Mononuclear cell (primary cell): ENCODE data around the gene DPEP2. TPM values are rescaled to one million over a fixed set of nuclear protein-coding genes. Genes with fewer than 3 reads are reported as not detected.

Experiments
- H3K27me3 ChIP-seq: 2 replicates; pipeline ENCODE4 v1.6.0; 2011; ENCODE audit warnings: low read length, control low read depth; ENCODE audit not compliant: insufficient read depth
- H3K4me1 ChIP-seq: 2 replicates; pipeline ENCODE4 v1.5.1; 2011; ENCODE audit warnings: mild to moderate bottlenecking, low read length, control low read depth; ENCODE audit not compliant: insufficient read depth
- H3K4me3 ChIP-seq: 2 replicates; pipeline ENCODE4 v1.5.1; 2011; ENCODE audit warnings: mild to moderate bottlenecking, low read length, moderate library complexity
- H3K9me3 ChIP-seq: 2 replicates; pipeline ENCODE4 v1.5.1; 2011; ENCODE audit warnings: low read depth, mild to moderate bottlenecking, control low read depth, low read length
- total RNA-seq: library from RNA; depleted of rRNA; stranded (reverse); fragments of >200 nt; gene quantifications from one replicate; pipeline ENCODE4 v1.2.3, GENCODE V29; 2012

The DPEP2 gene
- total RNA-seq, 1 donor, result 17.2 TPM

- Histone ChIP-seq H3K9me3 (no peaks in the 10 kb centered on the region), H3K27me3 (no peaks in the 10 kb centered on the region), H3K4me3 (peak overlapping the region; percentile 62), H3K4me1 (peaks cover 20% of the 10 kb centered on the region)
Measured at GRCh38 chr16:67969254-67970039, 29.8 kb downstream of the DPEP2 start.

- no peaks in the 10 kb centered on the region for H3K27me3 ChIP-seq
- peak within 1 kb of the TSS; percentile 62 for H3K4me3 ChIP-seq
- H3K9me3 ChIP-seq, result no peaks in the 10 kb centered on the region
- peaks cover 20% of the 10 kb centered on the region for H3K4me1 ChIP-seq
Measured at GRCh38 chr16:67968400-67969253, 30.7 kb downstream of the DPEP2 start, which contains the start of gene SLC12A4. SLC12A4 (minus strand) TSS chr16:67968637; CDS start chr16:67968553, 84 bp downstream.

GRCh38 chr16:67967958-67968399 lies 31.3 kb downstream of the DPEP2 start:
- Histone ChIP-seq H3K4me3 (peak overlapping the region; percentile 62), H3K4me1 (peaks cover 20% of the 10 kb centered on the region), H3K27me3 (no peaks in the 10 kb centered on the region), H3K9me3 (no peaks in the 10 kb centered on the region)

GRCh38 chr16:67967183-67967957 lies 31.9 kb downstream of the DPEP2 start:
- no peaks in the 10 kb centered on the region for H3K27me3 ChIP-seq
- peaks cover 20% of the 10 kb centered on the region for H3K4me1 ChIP-seq
- H3K4me3 ChIP-seq, result peak overlapping the region; percentile 62
- H3K9me3 ChIP-seq, result no peaks in the 10 kb centered on the region

- peaks cover 20% of the 10 kb centered on the region for H3K4me1 ChIP-seq
- H3K27me3 ChIP-seq, result no peaks in the 10 kb centered on the region
- H3K9me3 ChIP-seq, result no peaks in the 10 kb centered on the region
- H3K4me3 ChIP-seq, result no peak overlapping the region
Measured at GRCh38 chr16:67966549-67967182, 32.6 kb downstream of the DPEP2 start.

GRCh38 chr16:67965668-67966548 lies 33.4 kb downstream of the DPEP2 start:
- Histone ChIP-seq H3K4me1 (peaks cover 20% of the 10 kb centered on the region), H3K4me3 (no peak overlapping the region), H3K9me3 (no peaks in the 10 kb centered on the region), H3K27me3 (no peaks in the 10 kb centered on the region)

- Histone ChIP-seq H3K4me3 (no peak overlapping the region), H3K9me3 (no peaks in the 10 kb centered on the region), H3K4me1 (peaks cover 20% of the 10 kb centered on the region), H3K27me3 (no peaks in the 10 kb centered on the region)
Measured at GRCh38 chr16:67964477-67965131, 34.7 kb downstream of the DPEP2 start.

GRCh38 chr16:67963662-67964321 lies 35.5 kb downstream of the DPEP2 start:
- Histone ChIP-seq H3K4me3 (no peak overlapping the region), H3K9me3 (no peaks in the 10 kb centered on the region), H3K4me1 (peaks cover 15% of the 10 kb centered on the region), H3K27me3 (no peaks in the 10 kb centered on the region)

- no peaks in the 10 kb centered on the region for H3K27me3 ChIP-seq
- H3K4me1 ChIP-seq, result peaks cover 15% of the 10 kb centered on the region
- no peak overlapping the region for H3K4me3 ChIP-seq
- H3K9me3 ChIP-seq, result no peaks in the 10 kb centered on the region
Measured at GRCh38 chr16:67963292-67963661, 36.0 kb downstream of the DPEP2 start.

GRCh38 chr16:67962135-67962534 lies 37.1 kb downstream of the DPEP2 start:
- no peaks in the 10 kb centered on the region for H3K9me3 ChIP-seq
- H3K4me1 ChIP-seq, result peaks cover 7% of the 10 kb centered on the region
- H3K4me3 ChIP-seq, result no peak overlapping the region
- H3K27me3 ChIP-seq, result no peaks in the 10 kb centered on the region

- H3K9me3 ChIP-seq, result no peaks in the 10 kb centered on the region
- peaks cover 2% of the 10 kb centered on the region for H3K4me1 ChIP-seq
- no peaks in the 10 kb centered on the region for H3K27me3 ChIP-seq
- no peak overlapping the region for H3K4me3 ChIP-seq
Measured at GRCh38 chr16:67961551-67961957, 37.7 kb downstream of the DPEP2 start.

GRCh38 chr16:67959536-67960329 lies 39.6 kb downstream of the DPEP2 start:
- Histone ChIP-seq H3K27me3 (no peaks in the 10 kb centered on the region), H3K4me1 (no peaks in the 10 kb centered on the region), H3K4me3 (no peak overlapping the region), H3K9me3 (no peaks in the 10 kb centered on the region)
